GM04503 (cell line): ENCODE results near the gene USP22.

Source experiments
- DNase-seq: peaks from one replicate; pipeline ENCODE4 v3.0.0-alpha.2; 2012; ENCODE audit warnings: low read depth

USP22 gene

DNA sequence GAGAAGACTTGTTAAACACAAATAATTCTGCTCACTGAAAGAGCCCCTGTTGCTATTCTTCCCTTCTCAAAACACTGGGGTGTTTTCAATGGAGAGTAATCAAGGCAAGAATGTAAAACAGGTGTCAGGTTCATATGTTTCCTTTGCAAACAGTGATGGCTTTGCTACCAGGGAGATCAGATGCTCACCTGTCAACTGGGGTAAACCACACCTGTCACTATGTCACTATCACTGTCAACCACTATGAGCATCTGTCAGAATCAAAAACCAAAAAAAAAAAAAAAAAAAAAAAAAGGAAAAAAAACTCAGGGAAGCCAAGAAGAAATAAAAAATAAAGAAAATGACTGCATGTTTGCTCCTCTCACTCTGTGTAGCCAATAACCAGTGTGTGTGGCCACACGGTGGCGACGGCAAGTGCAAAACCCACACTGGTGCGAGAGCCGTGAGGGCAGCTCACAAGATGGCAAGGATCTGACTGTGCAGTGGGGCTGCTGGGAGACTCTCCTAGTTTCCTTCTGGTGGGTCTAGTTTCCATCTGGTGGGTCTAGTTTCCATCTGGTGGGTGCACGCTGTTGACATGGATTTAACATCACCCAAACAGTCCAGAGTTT lies 22.7 kb downstream of the USP22 start:
- no peak for DNase-seq

DNA sequence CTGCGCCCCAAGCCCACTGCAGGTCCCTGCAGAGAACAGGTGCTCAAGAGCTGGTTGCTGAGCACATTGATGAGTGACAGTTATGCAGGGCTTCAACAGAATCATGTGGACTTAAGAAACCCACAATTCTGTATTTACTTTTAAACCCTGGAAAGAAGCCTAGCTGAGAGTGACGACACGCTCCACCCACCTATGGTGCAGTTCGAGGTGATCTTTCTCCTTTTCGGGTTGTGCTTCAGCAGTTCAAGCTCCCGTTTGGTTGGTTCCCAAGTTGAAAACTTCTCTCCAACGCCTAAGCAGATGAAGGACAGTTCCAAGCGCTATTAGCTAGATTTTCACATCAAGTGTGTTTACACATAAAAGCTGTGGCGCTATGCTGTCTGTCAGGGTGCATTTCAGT lies 23.9 kb downstream of the USP22 start:
- DNase-seq, result no peak

DNA sequence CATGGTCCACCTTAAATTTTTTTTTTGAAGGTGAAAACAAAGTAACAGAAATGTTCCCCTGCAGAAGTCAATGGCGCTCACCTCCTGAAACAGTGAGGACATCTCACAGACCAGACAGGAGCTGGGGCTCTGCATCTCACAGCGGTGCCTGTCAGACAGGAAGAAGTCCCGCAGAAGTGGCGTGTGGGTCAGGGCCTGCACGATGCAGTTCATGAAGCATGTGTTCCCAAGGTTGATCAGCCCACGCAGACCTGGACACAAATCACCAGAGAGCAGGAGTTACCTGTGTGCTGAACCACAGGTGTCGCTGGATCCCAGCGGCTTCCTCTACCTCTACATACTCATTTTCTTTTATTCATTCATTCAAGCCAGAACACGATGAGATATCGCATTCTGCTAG lies 24.9 kb downstream of the USP22 start:
- DNase-seq, result no peak

DNA sequence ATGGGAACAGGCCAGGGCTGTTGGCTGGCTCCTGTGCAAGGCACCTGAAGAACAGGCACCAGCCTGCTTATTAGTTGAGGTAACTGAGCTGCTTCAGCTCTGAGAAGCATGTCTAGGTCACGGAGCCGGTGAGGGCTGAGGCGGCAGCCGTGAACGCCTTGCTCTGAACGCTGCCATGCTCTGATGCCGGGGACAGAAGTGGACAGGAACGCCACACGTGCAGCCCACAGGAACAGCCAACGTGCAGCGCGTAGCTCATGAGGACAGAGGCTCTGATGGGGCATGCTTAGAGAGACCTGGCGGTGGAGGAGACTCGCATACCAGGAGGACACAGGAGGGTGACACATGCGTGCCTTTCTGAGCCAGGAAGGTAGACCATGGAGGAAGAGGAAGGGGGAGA lies 25.6 kb downstream of the USP22 start:
- no peak for DNase-seq

DNA sequence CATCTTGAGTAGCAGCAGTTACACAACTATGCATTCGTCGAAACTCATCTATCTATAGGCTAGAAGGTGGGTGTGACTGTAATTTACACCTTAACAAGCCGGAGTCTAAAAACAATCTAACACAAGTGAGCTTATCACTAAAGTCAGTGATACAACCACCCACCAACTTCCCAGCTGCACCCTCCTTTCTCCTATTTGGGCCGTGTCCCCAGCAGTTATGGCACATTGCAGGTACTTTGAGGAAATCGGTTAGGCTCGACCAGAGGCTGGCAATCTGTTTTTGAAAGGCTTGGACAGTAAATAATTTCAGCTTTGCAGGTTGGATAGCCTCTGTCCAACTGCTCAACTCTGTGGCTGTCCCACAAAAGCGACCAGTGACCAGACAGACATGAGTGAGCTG lies 26.0 kb downstream of the USP22 start:
- no peak for DNase-seq

DNA sequence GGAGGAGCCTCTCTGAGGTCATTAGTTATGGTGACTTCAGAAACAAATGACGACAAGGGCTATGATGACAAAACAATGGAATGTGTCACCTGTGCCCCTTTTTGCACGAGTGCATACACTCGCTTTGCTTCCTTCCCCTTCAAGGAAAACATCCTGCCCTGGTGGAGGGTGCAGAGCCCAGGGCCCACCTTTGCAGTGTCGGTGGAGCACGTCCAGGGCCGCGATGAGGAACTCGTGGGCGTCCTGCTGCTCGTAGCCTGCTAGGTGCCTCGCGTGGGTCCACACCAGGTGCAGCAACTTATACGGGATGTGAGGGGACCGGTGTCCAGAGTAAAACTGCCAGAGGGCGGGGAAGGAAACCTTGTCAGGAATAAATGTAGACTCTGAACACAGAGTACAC lies 27.2 kb downstream of the USP22 start:
- no peak for DNase-seq

DNA sequence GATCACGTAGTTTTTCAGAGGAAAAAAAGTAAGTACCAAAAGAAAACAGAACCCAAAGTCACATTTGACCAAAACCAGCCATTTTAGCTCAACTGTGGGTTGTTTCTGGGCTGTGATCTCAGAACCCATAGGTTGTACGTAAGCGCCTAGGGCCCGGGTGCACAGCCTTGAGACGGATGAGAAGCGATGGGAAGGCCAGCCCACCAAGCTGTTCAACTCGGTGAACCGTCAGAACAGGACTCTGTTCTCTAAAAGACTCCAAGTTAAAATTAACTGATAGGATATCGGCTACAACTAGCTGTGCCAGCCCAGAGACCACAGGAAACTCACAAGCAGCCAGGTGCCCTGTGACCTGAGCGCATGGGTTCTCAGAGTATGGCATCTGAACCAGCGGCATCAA lies 28.3 kb downstream of the USP22 start:
- DNase-seq, result no peak

DNA sequence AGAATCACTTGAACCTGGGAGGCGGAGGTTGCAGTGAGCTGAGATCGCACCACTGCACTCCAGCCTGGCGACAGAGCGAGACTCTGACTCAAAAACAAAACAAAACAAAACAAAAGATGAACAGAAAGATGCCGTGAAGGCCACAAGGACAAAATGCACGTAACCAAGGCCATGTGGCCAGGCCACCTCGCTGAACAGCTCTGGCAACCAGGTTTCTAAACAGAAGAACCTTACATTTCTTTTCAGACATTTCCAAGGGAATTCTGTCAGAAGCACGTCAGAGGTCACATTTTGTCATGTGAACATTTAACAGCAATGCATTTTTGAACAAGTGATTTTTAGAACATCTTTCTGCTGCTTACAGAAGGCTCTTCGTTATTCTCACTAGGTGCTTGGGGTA lies 28.8 kb downstream of the USP22 start:
- no peak for DNase-seq

DNA sequence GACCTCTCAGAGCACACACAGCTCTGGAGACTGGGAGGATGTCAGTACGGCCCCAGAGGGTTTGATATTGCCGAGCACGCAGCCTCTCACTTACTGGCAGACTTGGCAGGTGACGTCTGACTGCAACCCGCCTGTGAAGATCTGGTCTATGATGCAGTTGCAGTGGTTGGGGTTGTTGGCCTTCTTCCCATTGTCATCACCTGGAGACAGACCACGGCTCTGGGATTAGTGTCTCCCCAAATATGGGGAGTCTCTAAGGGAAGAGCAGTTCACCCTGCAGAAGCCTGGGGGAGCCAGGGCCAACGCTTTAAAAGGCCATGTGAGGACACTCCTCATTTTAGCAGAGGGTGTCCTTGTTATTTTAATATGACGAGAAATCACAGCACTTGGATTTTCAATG lies 30.1 kb downstream of the USP22 start:
- DNase-seq, result no peak

DNA sequence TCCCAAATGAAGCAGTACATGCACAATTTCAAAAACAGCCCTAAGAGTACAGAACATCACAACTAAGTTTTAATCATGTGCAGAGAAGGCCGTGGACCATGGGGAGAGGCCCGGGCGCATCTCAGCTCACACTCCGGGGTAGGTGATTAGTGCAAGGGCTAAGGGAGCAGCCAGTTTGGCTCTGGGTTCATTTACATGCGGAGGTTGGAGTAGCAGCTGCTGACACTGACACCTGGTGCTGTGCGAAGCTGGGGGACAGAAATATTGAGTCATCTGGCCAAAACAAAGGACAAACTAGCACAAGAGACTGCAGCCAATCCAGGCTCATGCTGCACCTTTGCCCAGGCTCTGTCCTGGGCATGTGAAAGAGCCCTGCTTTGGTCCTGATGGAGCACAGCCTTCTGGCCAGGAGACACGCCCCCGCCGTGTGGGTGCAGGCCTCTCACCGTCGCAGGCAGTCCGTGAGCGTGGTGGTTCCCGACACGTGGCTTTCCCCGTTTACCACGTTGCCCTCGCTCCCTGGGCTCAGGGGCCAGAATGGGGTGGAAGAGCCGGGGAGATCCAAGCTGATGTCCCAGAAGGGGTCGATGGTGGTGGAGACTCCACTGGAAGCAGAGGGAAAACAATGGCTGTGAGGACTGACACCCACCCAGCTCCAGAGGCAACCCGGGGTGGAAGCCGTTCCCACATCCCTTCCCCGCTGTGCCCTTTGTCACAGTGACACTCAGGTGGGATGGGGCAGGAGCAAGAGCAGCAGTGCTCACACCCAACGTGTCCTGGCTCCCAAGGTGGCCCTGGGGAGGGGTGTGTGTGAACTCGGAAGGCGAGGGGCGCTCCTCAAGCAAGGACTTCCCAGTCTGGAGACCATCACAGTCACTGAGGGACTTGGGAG lies 31.9 kb downstream of the USP22 start:
- no peak for DNase-seq

DNA sequence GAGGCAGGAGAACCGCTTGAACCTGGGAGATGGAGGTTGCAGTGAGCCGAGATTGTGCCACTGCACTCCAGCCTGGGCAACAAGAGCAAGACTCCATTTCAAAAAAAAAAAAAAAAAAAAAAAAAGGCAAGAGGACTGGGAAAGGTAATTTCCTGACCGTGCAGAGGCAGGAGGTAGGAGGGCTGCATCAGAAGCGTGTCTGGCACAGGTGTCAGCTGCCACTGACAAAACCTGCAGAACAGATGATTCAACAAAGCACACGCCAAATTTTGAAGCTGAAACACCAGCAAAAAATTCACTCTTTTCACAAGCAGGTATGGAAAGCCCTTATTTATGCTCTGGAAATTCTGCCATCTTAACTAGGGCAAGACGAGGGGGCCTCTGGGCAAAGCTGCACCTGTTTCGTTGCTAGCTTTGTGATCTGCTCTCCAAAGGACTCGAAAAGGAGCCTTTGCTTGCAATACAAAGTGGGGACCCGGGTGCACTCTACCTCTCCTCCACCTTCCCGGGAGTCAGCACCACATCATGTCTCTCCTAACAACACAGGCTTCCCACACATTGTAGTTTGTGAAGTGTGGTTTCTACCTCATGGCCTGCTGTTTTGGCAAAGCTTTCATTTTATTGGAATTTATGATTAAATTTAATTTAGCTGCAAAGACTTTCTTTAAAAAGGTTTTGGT lies 33.7 kb downstream of the USP22 start:
- DNase-seq, result no peak

DNA sequence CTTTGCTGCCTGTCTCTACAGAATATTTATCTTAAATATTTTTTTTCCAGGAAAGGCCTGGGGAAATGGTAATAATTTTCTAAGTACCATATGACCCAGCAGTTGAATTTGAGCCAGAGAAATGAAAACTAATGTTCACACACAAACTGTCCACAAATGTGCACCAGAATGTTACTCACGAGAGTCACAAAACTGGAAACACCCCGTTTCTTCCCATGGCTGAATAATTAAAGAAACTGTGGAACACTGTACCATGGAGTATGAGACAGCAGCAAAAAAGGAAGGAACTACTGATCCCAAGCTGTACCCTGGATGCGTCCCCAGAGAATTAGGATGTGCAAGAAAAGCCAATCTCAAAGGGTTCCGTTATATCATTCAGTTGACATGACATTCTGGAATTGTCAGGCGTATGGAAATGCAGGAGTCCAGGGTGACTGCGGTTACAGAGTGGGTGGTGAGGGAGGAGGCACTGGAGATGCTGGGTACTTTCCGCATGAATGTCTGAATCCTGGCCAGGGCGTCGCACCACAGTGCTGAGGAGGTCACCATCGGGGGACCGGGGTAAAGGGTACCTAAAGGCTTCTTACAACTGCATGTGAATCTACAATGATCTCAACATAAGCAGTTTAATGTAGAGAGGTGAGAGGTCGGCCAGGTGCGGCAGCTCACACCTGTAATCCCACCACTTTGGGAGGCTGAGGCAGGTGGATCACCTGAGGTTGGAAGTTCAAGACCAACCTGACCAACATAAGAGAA lies 34.5 kb downstream of the USP22 start:
- no peak for DNase-seq

DNA sequence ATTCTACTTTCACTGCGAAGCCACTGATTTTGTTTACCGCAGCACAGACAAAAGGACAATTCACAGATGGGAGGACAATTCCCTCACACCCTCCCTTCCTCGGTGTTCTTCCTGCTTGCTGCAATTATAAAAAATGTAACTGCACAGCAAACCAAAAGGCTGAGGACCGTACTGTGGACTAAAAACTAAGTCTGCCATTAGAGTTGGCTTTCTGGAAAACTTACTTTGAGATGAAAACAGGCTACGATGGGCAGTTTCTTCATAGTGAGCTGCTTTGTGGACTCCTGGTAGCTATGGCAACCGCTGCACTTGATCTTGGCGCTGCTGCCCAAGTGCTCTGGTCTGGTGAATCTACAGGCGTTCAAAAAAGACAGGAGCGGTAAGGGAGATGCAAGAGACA lies 35.2 kb downstream of the USP22 start:
- DNase-seq, result no peak

DNA sequence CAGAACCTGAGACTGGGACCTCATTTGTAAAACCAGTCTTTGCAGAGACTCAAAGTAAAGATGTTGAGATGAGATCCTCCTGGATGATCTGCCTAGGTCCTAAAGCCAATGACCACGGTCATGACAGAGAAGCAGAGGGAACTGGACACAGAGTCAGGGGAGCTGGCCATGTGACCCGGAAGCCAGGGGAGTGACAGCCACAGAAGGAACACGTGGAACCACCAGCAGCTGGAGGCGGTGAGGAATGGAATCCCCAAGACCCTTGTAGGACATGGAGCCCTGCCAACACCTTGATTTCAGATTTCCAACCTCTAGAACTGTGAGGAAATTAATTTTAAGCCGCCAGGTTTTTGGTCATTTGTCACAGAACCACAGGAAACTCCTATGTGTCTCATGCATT lies 37.0 kb downstream of the USP22 start:
- DNase-seq, result no peak

DNA sequence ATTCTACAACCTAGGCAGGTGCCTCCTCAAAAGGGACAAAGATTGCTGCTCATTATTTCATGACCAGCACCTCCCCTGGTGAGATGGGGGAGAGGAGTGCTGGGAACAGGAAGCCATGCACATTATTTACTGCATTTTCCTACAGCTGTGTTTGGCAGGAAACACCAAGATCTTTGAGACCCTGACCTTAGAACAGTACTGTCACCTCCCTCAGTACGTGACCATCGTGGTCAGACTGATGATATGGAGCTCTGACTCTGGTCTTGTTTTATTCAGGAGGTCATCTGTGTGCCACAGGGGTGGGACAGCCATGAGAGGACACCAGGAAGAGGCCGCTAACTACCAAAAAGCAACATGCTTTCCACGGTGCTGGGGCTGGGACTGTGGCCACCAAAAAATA lies 37.4 kb downstream of the USP22 start:
- no peak for DNase-seq

DNA sequence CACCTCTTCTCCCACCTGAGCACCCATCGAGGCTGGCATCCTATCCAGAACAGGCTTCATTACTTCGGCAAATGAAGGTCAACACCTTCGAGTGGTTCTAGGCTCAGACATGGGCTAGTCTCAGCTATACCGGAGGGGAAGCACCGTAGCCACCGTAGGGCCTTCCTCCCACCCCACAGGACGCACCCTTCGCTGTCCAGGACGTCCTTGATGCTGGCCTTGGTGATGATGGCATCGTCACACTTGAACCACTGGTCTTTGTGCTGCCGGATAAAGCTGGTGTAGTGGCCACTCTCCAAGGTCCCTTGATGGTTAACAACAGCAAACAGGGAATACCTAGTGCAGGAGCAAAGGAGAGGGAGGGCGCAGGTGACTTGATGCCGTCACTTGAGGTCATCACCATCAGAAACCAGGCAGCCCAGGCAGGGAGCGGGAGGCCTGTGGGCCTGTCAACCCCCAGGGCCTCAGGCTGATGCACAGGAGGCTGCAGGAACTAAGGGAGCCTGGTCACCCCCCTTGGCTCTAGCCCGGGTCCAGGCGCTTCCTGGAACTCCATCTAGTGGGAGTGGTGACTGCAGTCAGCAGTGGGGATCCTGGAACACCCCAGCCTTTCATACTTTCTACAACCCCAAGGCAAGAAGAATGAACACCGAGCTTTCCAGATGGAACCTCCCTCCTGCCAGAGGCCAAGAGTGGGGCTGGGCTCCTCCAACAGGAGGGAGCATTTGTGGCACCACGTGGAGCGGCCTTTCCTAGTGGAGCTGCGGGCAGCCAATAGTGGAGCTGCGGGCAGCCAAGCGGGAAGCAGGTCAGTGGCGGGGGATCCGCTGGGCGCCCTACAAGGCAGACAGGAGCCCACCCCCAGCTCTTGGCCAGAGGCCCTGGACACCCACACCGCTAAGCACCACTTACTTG lies 38.5 kb downstream of the USP22 start:
- DNase-seq, result no peak

DNA sequence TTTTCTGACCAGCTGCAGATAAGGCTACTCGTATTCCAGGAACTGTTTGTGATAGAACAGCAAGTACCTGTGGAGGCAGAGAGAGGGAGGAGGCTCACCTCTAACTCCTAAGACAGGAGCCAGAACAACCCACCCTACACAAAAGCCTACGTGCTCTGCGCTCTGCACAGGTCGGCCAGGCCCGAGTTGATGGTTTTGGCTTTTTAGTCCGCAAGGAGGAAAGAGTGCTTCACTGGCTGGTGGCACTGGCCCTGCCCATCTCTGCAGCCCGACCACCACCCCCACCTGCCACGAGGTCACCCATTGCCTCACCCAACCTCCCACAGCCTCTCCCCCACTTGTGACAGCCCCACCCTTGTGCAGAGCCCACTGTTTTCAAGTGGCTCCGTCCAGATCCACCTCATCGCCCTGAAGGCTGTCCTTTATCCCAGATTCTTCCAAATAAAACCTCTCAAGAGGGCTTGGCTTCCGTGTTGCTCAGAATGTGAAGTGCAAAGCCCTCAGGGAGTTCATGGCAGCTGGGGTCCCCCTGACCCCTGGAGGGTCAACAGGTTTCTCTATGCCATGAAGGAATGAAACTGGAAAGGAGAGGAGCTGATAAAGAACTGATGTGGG lies 39.7 kb downstream of the USP22 start:
- no peak for DNase-seq

DNA sequence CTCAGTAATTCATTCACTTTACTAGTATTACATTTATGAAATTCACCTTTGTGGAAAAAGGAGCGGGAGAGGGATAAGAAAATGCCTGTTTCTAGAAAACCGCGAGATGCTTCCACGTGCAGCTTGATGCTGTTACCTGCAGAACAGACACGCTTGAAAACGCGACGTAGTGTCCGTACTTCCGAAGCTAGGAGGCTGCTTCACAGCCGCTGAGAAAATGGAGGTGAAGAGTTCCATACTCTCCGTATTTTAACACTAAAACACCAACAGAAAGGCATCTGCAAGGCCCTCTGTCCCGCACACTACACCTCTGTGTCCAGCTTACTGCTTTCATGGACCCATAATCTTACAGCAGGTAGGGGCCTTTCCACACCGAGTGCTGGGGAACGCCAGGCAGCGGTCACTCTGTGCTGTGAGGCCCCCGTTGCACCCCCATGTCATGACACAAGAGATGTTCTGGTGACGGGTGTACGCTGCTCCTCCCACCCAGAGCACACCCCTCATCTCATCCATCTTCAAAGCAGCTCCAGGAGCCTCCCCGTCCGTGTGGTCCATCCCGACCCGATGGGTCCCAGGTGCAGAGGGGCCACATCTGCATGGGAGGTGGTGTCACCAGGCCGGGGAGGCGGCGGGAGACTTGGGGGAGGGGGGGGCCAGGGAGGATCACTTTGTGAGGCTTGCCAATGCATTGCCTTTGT lies 40.4 kb downstream of the USP22 start:
- no peak for DNase-seq

DNA sequence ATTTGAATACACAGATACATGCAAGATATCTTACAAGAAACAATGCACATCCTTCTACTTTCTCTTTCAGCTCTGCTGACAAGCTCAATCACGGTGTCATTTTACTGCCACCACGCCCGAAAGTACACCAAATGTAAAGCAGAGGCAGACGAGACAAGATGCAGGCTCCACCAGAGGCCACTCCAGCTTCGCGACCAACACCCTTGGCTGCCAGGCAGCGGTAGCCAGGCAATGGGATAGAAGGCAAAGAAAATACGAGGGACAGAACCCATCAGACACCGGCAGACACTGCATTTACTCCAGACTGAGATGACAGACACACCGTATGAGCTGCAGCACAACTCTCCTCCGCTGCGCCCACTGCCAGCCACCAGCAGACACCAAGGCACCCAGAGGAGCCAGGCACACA lies 41.0 kb downstream of the USP22 start:
- DNase-seq, result no peak

DNA sequence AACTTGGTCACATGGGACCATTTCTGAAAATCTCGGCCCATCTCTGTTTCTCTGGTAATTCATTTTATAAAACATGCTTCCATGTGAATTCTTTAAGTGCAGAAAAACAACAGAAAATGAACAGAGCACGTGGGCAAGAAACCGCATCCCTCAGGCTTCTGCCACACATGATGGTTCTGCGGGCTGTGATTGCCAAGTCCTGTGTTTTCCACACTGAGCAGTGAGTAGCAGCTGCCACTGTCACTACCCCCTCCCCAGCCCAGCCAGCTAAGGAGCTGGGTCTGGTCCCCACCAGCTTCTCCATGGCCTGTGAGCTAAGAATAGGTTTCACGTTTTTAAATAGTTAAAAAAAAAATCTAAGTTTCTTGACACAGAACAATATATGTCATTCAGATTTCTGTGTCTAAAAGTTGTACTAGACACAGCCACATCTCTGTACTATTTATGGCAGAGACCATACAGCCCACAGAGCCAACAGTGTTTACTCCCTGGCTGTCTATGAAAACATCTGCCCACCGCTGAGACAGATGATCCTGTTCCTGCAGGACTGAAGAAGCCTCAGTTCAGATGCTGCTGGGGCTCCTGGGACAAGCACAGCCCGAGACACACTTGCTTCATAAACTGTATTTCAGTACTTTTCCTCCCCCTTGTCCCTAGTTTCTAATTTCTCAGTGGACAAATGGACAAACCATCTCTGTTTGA lies 41.5 kb downstream of the USP22 start:
- DNase-seq, result no peak
